Activated effector memory CD4-positive, alpha-beta T cell treated with Interleukin-2 at 50 U/mL for 16 hours (primary cell): ENCODE data around the gene TTC34.
A peak's percentile ranks its signal among the peaks of the same experiment; 100 is the strongest.

Source experiments
- DNase-seq: peaks from one replicate; pipeline ENCODE4 v3.0.0-alpha.2; 2020

Gene TTC34, protein sequence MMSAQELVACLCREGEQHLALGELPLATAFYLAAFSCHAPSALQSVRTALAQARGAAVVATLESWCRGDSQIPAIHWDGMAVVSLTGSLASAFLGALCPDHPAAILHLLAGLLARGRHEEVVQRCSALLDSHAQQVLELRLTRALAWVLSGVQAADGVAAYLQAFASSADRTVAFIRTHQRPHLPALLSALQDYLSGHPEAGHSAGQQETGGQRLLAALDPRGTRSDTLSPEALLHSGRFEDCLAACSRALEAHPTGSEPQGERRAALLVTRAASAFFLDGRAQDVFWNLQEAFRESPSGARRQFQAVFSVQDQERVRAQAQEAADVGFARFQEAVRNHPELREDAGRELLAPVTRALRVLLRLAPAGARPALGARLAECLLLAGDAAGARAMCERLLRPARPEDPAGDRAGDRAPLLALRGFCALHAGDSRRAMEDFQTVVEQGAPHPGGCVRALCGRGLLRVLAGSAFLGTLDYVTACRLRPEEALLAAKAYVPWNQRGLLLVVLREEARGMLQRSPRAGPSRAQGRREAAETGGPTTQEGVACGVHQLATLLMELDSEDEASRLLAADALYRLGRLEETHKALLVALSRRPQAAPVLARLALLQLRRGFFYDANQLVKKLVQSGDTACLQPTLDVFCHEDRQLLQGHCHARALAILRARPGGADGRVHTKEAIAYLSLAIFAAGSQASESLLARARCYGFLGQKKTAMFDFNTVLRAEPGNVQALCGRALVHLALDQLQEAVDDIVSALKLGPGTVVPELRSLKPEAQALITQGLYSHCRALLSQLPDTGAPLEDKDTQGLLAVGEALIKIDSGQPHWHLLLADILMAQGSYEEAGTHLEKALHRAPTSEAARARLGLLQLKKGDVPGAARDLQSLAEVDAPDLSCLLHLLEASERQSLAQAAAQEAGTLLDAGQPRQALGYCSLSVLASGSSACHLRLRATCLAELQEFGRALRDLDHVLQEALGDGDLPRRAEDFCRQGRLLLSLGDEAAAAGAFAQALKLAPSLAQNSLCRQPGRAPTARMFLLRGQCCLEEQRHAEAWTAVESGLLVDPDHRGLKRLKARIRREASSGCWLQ

DNA sequence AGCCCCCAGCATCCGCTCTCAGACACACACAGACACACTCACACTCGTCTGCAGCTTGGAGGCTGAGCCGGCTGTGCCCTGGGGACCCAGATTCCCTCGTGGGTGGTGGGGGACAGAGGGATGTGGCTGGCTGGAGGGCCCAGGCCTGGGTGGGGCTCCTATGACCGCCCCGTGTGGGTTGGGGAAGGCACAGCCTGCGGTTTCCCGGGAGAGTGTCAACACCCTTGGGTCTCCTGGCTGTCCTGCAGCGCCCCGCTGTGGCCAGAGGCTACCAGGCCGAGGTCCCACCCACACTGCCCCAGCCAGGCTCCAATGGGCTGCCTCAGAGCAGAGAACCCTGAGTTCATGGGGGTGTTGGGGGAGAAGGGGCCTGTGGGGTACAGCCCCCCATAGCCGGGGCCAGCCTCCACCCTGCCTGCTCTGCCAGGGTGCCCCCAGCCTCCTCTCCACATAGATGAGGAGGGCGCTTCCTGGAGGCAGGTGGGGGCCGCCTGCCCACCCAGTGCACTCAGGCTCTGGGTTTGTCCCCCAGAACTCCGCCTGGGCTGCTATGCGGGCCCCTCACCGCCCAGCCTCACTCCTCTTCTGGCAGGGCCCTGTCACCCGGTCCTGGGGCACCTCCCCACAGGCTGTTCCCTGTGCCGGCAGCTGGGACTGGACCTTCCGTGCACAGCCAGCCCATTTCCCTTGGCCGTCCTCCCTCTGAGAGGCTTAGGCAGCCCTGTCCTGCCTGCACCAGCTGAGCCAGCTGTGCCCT is at the start of gene TTC34:
TSS of gene TTC34 (minus strand) at position 159 of the 757 bp plus-strand sequence. CDS start 866 bp downstream, outside the sequence.
- DNase-seq: peak; percentile 9

DNA sequence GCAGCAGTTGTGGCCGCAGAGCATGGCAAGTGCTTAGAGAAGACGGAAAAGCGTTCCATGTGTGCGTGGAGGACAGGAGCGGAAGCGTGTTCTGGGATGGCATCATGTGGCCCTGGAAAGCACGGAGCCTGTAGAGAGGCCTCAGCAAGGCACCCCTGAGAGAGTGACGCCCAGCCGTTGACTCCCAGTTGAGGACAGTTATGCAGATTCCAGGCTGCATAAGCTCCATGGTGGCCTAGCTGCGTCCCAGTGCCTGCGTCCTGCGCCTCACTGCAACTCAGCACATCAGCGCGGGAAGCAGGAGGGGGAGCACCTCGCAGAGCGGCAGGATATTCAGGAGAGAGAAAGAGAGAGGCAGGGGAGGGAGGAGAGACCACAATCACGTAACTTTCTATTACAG is 49.0 kb upstream of the TTC34 start:
- no peak for DNase-seq

DNA sequence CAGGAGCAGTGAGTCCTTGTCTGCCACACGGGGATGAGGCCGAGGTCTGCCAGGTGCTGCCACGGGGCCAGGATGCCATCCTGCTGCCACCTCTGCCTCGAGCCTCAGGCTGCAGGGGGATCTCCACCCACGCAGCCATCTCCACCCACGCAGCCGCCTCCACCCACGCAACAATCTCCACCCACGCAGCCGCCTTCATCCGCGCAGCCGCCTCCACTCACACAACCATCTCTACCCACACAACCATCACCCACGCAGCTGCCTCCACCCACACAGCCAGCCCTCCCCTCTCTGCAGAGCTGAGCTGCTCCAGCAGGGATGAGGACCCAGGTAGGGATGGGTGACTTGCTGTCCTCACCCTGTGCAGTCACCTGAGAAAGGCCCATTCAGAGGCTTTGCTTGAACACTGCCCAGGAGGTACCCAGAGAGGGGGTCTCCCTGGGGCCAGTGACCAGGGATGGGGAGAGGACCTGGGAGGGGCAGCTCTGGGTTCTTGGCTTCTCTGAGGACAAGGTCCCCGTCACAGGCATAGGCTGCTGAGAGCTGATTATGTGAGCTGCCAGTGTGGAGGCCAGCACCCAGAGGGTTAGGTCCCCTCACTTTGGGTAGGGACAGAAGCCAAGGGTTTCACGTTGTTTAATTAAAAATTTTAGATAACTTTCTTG is 46.6 kb upstream of the TTC34 start:
- no peak for DNase-seq

DNA sequence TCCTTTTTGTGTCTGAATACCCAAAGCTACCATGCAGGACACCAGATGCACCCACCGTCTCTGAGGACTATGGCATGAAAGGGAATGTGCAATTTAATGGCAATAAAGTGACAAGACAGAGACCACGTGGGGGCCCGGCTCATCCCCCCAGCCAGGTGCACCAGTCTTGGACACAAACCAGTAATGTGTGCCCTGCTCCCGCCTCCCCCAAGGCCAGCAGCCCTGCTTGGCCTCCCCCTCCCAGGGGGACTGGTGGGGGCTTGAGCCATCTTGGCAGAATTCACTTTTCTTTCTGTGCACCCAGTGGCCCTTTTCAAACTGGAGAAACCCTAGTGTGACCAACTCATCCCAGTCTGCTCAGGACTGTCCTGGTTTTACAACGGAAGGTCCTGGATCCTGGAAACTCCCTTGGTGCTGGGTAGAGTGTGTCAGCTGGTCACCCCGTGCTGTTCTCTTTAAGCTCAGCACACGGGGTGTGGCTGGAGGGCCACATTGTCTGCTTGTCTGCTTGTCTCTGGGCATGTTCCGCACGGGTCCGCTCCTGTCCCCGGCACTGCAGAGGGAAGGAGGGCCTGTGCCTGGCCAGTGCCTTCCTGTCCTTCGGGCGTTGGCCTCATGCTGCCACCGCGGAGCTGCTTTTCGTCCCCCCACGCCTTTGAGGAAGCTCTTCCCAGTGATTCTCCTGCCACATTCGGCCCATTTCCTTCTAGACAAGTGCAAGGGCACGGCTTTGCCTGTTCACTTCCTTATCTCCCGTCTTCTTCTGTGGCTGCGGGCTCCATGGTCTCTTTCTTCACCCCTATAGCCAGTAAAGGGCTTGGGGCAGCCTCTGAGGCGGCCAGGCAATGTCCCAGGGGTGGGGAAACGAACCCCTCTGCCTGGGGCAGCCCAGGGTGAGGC is 45.8 kb upstream of the TTC34 start:
- DNase-seq: no peak

DNA sequence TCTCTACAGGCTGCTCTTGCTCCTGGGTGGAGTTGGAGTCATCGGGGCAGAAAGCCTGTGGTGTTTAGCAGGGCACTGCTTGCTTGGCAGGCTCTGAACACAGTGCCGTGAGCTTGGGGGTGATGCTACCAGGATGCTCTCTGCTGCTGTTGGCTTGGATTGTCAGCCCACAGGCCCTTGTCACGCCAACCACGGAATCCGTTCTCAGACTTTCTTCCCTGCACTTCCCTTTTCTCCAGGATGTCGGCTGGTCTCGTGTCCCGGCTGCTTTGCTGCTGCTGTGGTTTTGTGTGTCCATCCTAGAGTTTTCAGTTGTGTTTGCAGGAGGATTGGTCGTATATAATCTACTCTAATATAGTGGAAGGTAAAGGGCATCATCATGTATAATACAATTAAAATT is 44.4 kb upstream of the TTC34 start:
- DNase-seq: no peak

DNA sequence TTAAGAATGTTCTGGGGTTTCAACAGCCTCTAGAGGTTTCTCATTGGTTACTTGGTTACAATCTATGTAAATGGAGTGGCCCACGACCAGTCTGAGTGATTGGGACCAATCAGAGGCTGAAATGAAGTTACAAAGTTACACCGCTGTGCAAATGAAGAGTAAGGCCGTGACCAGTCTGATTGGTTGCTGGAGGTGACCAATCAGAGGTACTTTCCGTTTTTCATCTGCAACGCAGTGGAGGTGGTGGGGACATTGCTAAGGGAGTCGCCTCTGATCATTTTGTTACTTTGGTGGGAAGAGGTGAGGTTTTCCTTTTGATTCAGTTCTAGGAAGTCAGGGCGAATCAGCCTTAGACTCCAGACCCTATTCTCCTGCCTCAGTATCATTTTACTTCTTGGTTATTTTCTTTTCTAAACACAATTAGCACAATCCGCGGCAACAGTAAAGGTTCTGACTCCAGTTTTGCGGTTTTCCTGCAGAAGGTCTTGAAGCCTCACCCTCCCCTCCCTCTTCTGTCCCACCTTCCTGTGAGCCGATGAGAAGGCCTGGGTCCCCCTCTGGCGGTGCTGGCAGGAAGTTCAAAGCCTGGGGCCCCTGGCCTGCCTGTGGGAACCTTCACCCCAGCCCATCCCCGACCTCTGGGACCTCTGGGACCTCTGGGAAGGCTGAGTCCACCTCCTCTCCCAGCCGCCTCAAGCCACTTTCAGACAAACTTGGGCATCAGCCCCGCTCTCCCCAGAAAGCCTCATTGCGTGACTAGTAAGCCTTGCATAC is 38.7 kb upstream of the TTC34 start:
- peak; percentile 62 for DNase-seq

DNA sequence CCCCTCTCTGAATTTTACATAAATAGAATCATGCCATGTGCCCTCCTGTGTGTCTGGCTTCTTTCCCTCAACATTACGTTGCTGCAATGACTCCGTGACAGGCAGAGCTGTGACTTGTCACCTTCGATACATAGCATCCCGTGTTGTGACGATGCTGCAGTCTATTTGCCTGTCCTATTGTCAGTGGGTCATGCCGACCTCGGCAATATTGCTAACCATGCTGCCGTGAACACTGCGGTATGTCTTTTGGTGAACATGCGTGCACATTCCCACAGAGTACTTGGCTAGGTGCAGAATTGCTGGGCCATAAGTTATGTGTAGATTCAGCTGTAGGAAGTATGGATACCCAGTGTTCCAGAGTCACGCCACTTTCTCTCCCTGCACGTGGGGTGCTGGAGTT is 36.3 kb upstream of the TTC34 start:
- DNase-seq: no peak

DNA sequence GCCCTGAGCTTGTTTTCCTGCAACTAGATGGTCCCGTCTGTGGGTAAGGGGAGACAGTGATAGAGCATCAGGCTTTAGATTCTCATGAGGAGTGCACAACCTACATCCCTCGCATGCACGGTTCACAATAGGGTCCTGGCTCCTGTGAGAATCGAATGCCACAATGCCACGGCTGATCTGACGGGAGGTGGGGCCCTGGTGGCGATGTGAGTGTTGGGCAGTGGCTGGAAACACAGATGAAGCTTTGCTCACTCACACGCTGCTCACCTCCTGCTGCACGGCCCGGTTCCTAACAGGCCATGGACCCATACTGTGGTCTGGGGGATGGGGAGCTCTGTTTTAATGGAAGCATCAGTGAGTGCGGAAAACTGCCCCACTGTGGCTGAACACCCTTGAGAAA is 35.8 kb upstream of the TTC34 start:
- no peak for DNase-seq

DNA sequence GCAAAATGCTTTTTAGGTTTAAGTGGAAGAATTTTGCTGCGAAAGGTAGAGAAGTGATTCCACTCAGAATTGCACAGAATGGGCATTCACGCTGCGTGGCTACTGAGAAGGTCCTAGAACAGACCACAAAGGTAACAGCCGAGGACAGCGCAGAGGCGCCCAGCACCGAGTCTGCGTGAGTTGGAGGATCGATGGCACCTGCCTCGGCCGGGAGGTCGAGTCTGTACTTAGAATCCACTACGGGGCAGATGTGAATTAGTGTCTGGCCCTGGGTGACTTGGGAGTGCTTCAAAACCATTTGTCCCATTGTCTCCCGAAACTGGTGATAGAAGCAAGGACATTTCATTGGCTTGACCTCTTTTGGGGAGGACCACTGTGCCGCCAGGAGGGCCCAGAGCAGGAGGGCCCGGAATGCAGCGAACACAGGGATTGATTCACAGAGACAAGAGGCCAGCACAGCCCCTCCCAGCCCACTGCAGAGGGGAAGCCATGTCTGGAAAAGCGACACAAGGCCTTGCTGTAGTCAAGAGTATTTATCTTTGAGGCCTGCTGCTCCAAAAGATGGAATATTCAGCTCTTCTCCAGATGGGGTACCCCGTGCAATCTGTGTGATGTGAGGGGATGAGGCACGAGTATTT is 35.0 kb upstream of the TTC34 start:
- DNase-seq: no peak

DNA sequence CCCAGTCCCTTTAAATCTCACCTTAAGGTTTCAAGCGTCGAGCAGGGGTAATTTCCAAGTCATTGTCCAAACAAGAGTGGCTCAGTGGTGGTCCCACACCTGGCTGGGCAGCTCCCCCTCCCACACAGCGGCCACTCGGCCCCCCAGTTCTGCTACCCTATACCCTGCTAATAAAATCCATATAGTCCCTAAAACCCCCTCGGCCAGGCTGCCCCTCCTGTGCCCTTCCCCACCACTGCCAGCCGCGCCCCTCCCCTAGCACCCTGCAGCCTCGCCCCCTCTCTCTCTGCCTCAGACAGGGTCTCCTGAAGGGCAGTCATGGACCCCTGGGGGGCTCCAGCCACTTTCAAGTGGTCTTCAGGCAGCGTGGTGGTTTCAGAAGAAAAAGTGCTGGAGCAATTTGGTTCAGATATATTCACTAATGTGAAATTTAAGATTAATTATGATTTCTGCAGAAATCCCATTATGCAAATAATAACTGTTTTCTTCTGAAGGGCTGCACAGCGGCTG is 34.2 kb upstream of the TTC34 start:
- DNase-seq: no peak

DNA sequence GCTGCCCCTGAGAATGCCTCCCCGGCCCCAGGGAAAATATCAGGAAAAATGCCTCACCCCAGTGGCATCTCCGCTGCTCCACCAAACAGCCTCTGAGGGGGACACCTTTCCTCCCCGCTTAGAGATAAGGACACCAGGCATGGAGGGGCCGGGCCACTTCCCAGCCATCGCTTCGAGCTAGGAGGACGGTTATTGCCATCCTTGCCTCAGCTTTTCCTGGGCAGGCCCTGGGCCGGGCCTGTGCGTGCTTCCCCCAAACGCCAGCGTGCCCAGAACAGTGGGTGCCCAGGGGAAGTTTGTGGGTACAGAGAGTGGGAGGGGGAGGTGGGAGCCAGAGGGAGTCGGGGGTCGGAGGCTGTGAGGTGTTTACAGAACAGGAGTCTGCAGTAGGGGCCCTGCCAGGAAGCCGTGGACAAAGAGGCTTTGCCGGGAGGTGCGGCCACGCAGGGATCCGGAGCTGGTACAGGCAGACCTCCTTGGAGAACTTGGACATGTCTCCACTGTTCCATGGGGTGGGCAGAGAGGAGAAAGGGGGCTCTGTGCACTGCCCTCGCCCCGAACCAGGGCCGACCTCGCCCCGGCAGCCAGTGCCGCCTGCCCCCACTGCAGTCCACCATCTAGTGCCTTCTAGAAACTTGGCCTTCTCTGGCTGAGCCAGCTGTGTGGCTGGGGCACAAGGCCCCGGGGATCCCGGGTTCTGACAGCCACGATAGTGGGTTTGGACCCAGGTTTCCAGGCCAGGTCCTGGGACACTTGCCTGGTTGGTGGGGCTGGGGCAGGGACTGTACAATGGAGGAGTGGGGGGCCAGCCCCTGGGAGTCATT is 33.5 kb upstream of the TTC34 start:
- no peak for DNase-seq

DNA sequence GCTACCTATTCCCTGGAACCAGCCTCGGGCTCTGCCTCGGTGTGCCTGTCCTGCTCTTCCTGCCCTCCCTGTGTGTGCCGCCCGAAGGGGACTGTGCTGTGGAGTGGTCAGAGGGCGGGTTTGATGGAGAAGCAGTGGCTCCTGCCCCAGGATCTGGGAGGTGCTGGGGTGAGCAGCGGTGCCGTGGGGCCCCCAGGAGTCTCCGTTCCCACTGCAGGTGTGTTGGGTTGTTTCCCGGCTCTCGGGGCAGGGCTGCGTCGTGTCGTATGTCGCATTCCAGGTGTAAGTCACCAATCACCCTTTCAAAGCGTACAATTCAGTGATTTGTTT is 32.6 kb upstream of the TTC34 start:
- DNase-seq: no peak

DNA sequence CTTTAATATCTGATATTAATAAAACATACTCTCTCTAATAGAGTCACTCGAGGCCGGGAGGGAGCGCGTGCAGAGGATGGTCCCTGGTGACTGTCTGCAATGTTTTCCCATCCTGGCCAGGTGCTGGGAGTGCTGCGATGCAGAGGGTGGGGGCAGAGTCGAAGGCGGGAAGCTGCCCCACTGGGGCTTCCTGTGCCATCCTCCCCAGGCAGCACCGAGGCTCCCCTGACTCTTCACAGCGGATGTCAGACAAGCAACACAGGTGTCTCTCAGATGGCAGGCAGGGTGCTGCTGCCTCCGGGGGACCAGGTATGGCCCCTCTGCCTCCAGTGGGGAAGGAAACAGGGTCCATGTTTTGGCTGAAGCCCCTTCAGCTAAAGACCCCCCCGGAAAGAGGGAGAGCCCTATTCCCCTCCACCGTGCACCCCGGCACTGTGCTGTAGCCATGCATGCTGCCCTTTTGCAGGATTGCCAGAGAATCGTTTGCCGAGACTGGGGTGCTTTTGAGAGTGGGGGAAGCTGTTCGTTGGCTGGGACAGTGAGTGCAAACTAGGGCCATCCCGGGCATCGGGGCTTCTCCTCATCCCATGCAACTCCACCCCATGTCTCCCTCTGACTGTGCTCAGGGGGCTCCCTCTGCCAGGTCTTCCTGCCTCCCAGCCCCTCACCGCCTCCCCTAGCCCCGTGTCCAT is 32.1 kb upstream of the TTC34 start:
- no peak for DNase-seq

DNA sequence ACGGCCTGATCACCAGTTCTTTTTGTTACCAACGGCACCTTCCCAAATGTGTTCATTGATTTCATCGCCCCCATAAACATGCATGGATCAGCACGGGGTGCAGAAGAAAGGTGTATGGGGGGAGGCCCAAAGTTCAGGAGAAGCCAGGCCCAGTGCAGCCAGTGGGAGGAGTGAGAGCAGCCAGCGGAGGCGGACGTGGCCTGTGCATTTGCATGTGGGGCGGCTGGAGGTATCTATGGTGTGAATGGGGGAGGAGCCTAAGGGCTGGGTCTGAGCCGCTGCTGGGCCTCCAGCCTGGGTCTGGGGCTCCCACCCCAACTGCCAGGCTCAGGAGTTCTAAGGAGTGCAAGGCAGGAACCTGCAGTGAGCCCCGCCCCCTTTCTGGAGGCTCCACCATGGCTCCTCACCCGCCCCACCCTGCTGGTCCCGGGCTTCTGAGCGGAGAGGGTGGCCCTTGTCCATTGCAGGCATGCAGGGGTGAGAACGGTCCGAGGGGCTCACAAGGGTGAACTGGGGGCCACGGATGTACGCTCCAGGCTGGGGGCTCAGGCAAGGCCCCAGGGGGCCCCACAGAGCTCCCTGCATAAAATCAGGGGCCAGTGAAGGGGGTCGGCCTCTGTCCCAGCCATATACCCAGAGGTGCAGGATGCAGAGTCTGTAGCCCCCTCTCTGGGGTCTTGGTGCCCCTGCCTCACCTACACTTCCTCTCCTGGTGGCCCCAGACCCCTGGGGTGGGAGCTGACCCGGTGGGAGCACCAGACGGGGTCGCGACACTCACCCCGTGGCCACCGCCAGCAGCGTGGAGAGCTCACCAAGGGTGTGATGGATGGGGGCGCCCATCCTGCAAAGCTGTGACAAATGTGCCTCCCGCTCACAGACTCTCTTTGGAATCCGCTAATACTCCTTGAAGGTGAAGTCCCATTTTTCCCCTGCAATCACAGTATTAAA is 31.3 kb upstream of the TTC34 start:
- DNase-seq: no peak

DNA sequence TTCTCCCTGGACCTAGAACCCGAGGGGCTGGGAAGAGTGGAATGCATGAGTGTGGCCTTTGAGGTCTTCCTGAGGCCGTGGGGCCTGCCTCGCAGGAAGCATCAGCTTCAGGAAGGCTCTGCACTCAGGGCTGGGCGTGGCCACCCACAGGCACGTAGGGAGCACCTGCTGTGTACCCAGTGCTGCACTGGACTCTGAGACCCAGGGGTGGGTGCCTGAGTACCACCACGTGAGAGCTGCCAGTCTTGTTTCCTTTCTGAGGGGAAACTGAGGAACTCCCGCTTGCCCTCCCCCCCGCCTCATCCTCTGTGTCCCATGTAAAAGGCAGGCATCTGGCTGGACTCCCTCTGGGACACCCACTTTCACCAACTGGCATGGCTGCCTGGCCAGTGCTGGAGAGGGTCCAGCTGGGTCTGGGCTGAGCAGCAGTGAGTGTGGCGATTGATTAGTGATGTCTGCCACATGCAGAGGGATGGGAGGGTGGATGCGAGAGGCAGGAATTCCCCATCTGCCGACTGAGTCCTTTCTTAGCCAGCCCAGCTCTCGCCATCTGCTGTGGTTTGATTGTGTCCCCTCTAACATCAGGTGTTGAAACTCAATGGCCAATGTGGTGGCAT is 30.2 kb upstream of the TTC34 start:
- no peak for DNase-seq

DNA sequence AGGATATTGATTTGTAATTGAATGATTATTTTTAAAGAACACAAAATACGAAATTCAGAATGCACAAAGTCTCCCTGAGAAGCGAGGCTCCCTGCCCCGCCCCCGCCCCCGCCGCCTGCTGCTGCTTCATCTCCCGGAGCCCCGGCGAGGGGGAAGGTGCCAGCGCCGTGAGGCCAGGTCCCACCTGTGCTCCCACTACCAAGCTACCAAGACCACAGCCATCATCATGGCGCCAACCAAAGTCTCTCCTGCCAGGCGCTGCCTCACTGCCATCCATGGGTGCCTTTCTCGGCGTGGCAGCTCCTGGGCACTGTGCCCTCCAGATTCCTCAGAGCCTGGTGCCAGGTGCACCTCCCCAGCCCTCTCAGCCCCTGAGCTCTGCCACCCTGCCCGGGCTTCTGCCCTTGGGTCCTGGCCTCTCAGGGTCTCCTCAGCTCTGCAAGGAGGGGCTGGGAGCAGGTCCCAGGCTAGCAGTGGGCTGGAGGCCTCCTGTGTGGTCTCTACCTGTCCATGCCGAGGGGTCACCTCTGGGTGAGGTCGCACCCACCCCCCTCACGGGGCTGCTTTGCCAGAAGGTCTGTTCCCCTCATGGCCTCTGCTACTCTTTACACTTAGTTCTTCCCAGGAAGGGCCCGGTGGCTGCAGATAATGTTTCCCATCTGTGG is 29.4 kb upstream of the TTC34 start:
- no peak for DNase-seq
